AG09319 (cell line): ENCODE measurements around the gene GREB1L.

Experiments used
- DNase-seq: peaks from one replicate; pipeline ENCODE4 v3.0.0-alpha.2; 2010; ENCODE audit warnings: low read depth; ENCODE audit errors: extremely low read depth
- TF ChIP-seq, protein P1 (sequence below): IDR thresholded peaks from 2 replicates; pipeline ENCODE4 v1.5.1; 2011; ENCODE audit warnings: low read depth, mild to moderate bottlenecking, inconsistent platforms, low read length, moderate library complexity

Gene GREB1L

DNA sequence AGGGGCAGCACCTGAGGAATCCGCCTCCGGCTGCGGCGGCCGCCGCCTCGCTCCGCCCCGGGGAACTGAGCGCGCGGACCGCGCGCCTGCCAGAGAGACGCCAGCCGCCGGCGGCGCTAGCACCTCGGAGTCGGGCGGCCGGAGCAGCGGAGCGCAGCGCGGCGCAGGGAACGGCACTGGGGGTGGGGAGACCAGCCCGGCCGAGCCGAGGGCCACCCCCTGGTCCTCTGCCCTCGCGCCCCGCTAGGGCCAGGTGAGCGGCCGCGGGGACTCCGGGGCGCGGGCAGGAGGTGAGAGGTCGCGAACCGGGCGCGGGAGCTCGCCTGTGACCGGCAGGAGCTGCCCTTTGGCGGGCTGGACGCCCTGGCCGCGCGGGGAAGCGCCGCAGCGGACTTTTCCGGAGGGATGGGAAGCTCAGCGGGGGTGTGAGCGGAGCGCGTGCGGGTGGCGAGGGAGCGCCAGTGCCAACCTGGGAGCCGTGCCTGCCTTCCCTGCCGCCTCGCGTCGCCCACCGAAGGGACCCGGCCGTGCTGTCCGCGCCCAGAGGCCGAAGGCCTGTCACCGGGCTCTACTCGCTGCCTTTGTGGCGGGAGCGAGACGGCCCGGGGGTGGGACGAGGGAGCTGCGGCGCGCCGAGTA is at the start of gene GREB1L:
TSS of gene GREB1L (plus strand) at position 92 of the 639 bp plus-strand sequence. CDS start 141,287 bp downstream, outside the sequence.
- TF ChIP-seq, protein P1, sequence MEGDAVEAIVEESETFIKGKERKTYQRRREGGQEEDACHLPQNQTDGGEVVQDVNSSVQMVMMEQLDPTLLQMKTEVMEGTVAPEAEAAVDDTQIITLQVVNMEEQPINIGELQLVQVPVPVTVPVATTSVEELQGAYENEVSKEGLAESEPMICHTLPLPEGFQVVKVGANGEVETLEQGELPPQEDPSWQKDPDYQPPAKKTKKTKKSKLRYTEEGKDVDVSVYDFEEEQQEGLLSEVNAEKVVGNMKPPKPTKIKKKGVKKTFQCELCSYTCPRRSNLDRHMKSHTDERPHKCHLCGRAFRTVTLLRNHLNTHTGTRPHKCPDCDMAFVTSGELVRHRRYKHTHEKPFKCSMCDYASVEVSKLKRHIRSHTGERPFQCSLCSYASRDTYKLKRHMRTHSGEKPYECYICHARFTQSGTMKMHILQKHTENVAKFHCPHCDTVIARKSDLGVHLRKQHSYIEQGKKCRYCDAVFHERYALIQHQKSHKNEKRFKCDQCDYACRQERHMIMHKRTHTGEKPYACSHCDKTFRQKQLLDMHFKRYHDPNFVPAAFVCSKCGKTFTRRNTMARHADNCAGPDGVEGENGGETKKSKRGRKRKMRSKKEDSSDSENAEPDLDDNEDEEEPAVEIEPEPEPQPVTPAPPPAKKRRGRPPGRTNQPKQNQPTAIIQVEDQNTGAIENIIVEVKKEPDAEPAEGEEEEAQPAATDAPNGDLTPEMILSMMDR, result peak; percentile 3
- peak; percentile 11 for DNase-seq

DNA sequence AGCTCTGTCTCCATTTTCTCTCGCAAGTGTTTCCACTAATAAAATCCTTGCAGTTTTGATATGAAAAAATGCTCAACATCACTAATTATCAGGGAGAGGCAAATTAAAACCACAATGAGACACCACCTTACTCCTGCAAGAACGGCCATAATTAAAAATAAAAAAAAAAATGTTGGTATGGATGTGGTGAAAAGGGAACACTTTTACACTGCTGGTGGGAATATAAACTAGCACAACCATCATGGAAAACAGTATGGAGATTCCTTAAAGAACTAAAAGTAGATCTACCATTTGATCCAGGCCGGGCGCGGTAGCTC is 49.8 kb upstream of the GREB1L start:
- TF ChIP-seq, protein P1, result no peak
- no peak for DNase-seq

DNA sequence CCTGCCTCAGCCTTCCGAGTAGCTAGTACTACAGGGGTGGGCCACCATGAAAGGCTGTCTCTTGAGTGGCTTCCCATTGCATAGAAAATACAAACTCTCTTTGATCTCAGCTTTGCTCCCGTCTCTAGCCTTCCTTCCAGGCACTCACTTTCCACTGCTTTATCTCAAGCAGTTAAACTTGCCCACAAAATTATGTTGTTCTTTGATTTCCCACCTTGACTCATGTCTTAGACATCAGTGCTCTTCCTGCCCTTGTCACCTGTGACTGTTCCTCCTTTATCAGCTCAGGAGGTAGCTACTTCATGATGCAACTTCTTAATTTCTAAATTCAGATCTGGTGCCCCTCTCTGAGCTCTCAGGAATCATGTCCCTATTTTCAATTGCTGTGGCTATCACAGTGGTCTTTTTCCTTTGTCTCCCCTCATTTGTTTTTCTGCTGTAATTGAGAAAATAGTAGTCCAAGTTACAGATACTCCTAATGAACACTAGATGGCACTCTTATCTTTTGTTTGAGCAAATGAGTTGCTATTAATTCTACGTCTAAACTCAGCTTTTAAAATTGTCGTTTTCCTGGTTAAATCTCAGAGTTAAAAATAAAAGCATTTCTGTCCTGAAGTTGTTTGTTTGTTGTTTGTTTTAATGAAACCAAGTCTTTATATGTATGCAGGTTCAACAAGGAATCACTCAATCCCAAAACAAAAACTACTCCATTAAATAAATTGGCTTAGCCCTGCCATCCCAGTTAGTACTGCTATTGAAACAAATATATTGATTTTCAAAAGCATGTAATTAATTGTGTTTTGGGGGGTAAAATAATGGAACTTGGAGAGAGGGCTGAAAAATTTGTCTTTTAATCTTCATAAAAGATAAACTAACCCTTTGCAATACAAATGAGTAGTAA is 46.9 kb upstream of the GREB1L start:
- DNase-seq, result peak; percentile 15
- TF ChIP-seq, protein P1, result peak; percentile 56

DNA sequence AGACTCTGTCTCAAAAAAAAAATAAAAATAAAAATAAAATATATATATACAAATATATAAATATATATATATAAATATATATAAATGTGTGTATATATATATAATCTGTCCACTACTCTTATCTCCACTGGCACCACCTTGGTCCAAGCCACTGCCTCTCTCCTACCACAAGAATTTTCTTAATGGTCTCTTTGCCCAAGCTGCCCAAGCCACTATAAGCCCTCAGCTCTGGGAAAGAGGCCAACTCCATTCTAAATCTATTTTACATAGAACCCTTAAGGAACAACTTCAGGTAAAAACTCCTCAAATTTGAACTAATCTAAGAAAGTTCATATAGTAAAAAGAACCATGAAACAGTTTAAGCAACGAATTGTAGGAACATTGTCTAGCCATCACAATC is 45.6 kb upstream of the GREB1L start:
- DNase-seq, result no peak

DNA sequence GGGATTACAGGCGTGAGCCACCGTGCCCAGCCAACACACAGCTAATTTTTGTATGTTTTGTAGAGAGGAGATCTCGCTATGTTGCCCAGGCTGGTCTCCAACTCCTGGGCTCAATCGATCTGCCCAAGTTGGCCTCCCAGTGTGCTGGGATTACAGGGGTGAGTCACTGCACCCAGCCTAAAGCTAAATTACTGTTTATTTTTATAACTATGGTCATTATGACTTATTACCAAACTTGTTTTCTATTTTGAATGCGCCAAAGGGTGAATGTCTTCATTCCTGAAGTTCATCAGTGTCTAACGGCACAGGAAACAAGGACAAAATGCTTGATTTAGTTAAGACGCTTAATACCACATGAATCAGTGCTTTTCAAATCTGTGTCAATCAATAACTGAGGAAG is 38.9 kb upstream of the GREB1L start:
- TF ChIP-seq, protein P1, result no peak
- no peak for DNase-seq

More for the DNA sequence above, 45.6 kb upstream of the GREB1L start:
- TF ChIP-seq, protein P1, result no peak

DNA sequence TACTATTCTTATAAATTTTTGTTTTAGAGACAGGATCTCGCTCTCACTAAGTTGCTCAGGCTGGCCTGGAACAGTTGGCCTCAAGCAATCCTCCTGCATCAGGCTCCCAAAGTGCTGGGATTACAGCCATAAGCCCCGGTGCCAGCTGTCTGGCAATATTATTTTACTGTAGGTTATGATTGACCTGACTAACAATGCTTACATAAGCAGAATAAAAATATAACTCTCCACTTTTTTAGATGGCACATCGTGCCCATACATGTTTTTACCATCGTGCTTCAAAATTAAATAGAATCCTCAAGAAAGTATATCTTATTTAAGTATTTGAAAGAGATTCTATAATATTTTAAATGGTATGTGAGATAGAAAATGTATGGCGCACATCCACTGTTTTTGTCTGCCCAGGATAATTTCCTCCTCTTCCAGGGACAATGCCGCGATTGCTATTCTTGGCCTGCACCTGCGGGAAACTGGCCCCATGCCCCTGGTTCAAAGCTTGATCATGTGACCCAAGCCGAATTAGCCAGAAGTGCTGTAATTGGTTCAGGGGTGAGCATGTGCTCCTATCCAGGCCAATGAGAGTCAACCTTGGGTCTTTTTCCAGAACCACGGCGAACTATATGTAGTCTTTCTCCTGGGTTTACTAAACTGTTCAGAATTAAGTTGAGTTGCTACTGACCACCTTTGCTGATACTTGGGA is 38.3 kb upstream of the GREB1L start:
- TF ChIP-seq, protein P1, result no peak
- DNase-seq, result no peak

DNA sequence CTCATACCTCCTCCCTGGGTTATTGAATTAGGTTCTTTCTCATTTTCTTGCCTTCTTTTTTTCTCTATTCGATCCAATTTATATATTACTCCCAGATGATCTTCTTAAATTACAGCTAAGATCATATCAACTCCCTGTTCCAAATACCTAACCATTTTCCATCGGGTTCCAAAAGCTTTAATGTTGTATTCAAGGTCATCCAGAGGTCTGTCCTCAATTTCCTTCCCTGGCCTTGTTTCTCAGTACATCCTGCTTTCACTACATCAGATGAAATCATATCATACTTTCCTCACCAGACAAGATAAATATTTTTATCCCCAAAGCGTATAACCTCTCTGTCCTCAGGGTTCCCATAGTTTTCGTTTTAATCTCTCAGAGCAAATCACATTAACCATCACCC is 36.3 kb upstream of the GREB1L start:
- TF ChIP-seq, protein P1, result no peak
- DNase-seq, result no peak
